GM12875 (cell line): ENCODE data around the gene EBP.

ENCODE experiments used
- H3K4me3 ChIP-seq: one replicate; pipeline ENCODE4 v1.5.1; 2011; ENCODE audit warnings: low read depth, low read length, control low read depth
- CTCF ChIP-seq: IDR thresholded peaks from 2 replicates; pipeline ENCODE4 v1.5.1; 2011; ENCODE audit warnings: low read depth, mild to moderate bottlenecking, control low read depth, inconsistent platforms, low read length, moderate library complexity, borderline replicate concordance; ENCODE audit not compliant: insufficient read depth

The EBP gene

DNA sequence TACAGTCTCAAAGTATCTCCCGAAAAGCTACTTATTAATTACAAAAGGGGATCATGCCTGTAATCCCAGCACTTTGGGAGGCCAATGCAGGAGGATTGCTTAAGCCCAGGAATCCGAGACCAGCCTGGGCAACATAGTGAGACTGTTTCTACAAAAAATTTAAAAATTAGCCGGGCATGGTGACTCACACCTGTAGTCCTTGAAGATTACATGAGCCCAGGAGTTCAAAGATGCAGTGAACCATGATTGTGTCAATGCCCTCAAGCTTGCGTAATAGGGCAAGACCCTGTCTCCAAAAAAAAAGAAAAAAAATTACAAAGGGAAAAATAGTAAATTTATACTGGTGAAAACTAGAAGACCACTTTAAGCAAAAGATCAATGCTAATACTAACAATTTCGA lies 16.1 kb upstream of the EBP start:
- H3K4me3 ChIP-seq, result no peak overlapping the region
- no peak for TF ChIP-seq CTCF

GRCh38 chrX:48507246-48507645 lies 14.4 kb upstream of the EBP start:
- no peak for TF ChIP-seq CTCF

DNA sequence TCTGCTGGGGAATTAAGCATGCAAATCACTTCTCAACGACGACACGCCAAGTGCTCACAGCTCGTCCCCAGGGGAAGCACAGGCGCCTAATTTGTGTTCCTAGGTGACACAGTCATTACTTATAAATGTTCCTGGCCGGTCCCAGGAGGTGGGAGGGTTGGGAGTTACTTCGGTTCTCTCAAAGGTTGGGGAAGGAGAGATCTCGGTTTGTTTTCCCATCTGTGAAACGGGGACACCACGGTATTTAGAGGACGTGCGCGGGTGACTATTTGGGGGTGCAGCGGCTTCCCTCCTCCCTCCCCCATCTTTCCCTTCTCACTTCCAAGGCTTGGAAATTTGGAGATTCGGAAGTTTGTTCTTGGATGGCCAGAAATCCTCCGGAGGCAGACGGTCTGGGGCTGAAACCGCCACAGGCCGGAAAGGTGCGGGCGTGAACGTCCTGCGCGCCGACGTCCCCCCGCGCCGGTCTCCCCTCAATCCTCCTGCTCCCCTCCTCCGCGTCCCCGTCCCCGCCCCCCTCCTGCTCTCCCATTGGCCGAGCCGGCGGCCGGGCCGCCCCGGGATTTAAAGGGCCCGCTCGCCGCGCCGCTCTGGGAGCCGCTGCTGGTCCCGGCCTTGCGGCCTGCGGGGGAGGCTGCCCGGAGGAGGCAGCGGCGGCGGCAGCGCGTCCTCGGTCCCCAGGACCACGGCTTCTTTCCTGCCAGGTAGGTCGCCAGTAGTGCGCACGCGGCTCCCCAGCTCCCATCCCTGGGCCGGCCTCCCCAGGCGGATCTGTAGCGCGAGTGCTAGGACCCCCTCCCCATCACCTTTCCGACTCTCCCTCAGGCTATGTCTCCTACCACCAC lies 13.0 kb upstream of the EBP start, which contains the start of gene PORCN:
Gene PORCN, plus strand, starts transcription at position 593 of the 845 bp plus-strand sequence. CDS start 829 bp downstream, outside the sequence.
- TF ChIP-seq CTCF, result no peak
- peak within 1 kb of the TSS; percentile 78 for H3K4me3 ChIP-seq

More at GRCh38 chrX:48507246-48507645, 14.4 kb upstream of the EBP start:
- no peak overlapping the region for H3K4me3 ChIP-seq

- no peak for TF ChIP-seq CTCF
- peak overlapping the region; percentile 78 for H3K4me3 ChIP-seq
Observed at GRCh38 chrX:48509245-48509590, 12.4 kb upstream of the EBP start.

GRCh38 chrX:48509619-48510018 lies 12.0 kb upstream of the EBP start:
- H3K4me3 ChIP-seq, result peak overlapping the region; percentile 78
- no peak for TF ChIP-seq CTCF

- TF ChIP-seq CTCF, result 0 out of 2 replicates have a peak, but pooled peaks have one; percentile 9
- H3K4me3 ChIP-seq, result no peak overlapping the region
Observed at GRCh38 chrX:48511560-48511959, 10.0 kb upstream of the EBP start.

DNA sequence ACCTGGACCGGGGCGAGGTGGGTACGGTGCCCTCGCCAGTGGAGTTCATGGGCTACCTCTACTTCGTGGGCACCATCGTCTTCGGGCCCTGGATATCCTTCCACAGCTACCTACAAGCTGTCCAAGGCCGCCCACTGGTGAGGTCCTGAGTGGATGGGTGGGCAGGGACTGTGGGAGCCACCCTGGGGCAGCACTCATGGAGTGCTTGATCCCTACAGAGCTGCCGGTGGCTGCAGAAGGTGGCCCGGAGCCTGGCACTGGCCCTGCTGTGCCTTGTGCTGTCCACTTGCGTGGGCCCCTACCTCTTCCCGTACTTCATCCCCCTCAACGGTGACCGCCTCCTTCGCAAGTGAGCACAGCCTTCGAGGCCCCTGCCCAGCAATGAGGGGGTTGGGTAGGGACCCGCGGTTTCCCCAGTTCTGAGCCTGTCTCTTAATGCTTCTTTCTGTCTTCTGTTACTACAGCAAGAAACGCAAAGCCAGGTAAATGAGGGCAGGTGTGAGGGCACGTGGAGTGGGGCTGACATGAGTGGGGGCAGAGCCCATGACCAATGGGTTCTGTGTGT lies 9.2 kb upstream of the EBP start:
- no peak overlapping the region for H3K4me3 ChIP-seq
- no peak for TF ChIP-seq CTCF
